ENCODE data around the gene PAIP2.

DNA sequence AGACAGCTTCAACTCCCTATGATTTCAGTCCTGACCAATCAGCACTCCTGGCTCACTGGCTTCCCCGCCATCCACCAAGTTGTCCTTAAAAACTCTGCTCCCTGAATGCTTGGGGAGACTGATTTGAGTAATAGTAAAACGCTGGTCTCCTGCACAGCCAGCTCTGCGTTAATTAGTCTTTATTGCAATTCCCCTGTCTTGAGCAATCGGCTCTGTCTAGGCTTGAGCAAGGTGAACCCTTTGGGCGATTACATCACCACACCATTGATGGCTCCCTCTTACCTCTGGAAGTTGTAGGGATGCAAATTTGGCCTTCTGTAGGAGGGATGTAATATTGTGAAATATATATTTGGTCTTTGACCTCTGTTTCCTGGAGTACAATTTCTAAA lies 44.4 kb downstream of the PAIP2 start:
- no peak for TF ChIP-seq GATA3 (IDR thresholded peaks at IDR 0.05; ENCODE audit: low read depth, low read length)
- no peak for TF ChIP-seq GATA2 (IDR thresholded peaks at IDR 0.05; ENCODE audit: low read depth, low read length)
